ENCODE results near the gene CBX4. TPM values are rescaled to one million over a fixed set of nuclear protein-coding genes. Genes with fewer than 3 reads are reported as not detected.

The CBX4 gene
- total and polyA plus RNA-seq, 2 of the 4 experiments (the other 2 are of a cell fraction), result 3.2 to 9.4 TPM

DNA sequence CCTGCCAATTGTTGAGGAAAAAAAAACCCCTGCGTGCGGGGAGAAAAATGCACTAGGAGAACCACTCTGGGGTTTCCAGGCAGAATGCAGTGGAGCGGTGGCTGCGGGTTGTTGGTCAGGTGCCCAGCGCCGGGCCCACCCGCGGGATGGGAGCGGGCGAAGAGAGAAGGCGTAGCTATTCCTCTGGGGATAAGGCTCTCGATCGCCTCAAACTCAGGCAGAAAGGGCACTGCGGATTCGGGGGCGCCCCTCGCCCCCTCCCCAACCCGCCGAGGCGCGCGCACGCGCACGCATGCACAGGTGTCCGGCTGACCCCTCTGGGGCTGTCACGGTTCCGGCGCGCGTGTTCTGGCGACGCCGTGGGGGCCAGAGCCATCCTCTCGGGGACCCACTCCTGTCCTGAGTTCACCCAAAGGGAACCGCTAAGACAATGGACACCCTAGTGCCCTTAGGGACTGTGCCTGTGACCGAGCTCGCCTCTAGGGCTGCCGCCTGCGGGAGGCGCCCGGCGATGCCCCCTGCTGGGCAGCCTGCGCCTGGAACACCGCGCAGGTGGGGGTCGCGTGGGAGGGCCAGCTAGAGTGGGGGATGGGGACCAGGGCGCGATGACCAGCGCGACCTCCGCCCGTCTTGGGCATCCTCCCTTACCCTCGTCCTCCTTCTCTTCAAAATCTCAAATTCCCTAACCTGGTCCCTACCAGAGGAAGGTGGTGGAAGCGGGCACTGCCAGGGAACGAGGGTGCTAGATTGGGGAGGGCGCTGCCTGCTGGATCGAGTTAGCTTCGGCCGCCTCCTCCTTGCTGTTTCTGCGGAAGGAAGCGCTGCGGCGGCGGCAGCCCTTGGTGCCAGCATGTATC is 28.0 kb downstream of the CBX4 start:
- peak overlapping the region; percentile 71 for H2AFZ ChIP-seq (replicated peaks; ENCODE audit: low read length, poor library complexity)
- no peak for TF ChIP-seq RCOR1 (IDR thresholded peaks at IDR 0.05; ENCODE audit: insufficient replicate concordance, low read length)
- peak; percentile 91; the same call in 1 of the 2 replicates for TF ChIP-seq MAZ (IDR thresholded peaks at IDR 0.05; ENCODE audit: borderline replicate concordance, low read depth, low read length)
- TF ChIP-seq MXI1 (IDR thresholded peaks at IDR 0.05; ENCODE audit: borderline replicate concordance, low read depth, low read length), result no peak
- TF ChIP-seq, protein P1, sequence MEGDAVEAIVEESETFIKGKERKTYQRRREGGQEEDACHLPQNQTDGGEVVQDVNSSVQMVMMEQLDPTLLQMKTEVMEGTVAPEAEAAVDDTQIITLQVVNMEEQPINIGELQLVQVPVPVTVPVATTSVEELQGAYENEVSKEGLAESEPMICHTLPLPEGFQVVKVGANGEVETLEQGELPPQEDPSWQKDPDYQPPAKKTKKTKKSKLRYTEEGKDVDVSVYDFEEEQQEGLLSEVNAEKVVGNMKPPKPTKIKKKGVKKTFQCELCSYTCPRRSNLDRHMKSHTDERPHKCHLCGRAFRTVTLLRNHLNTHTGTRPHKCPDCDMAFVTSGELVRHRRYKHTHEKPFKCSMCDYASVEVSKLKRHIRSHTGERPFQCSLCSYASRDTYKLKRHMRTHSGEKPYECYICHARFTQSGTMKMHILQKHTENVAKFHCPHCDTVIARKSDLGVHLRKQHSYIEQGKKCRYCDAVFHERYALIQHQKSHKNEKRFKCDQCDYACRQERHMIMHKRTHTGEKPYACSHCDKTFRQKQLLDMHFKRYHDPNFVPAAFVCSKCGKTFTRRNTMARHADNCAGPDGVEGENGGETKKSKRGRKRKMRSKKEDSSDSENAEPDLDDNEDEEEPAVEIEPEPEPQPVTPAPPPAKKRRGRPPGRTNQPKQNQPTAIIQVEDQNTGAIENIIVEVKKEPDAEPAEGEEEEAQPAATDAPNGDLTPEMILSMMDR (conservative IDR thresholded peaks at IDR 0.05; ENCODE audit: low read depth, low read length), result peak; percentile 65
- peak; percentile 42 for TF ChIP-seq RAD21 (IDR thresholded peaks at IDR 0.05; ENCODE audit: low read length)
- TF ChIP-seq POLR2A (IDR thresholded peaks at IDR 0.05; ENCODE audit: low read depth, low read length), result no peak
- no peak for TF ChIP-seq FOS (IDR thresholded peaks at IDR 0.05; ENCODE audit: low read depth, low read length)
- TF ChIP-seq RFX5 (IDR thresholded peaks at IDR 0.05; ENCODE audit: low read depth, low read length), result no peak
- peak; percentile 36; the same call in 1 of the 2 replicates for TF ChIP-seq SMC3 (IDR thresholded peaks at IDR 0.05; ENCODE audit: low read depth, low read length)
- no peak for TF ChIP-seq MAFK (IDR thresholded peaks at IDR 0.05; ENCODE audit: low read depth, low read length)
- no peak for TF ChIP-seq NFE2L2 (IDR thresholded peaks at IDR 0.05; ENCODE audit: low read depth, low read length)
- TF ChIP-seq BHLHE40 (IDR thresholded peaks at IDR 0.05; ENCODE audit: low read depth, low read length), result no peak
- TF ChIP-seq, protein P2, sequence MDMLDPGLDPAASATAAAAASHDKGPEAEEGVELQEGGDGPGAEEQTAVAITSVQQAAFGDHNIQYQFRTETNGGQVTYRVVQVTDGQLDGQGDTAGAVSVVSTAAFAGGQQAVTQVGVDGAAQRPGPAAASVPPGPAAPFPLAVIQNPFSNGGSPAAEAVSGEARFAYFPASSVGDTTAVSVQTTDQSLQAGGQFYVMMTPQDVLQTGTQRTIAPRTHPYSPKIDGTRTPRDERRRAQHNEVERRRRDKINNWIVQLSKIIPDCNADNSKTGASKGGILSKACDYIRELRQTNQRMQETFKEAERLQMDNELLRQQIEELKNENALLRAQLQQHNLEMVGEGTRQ (IDR thresholded peaks at IDR 0.05; ENCODE audit: low read depth, low read length), result no peak
- TF ChIP-seq CEBPB (IDR thresholded peaks at IDR 0.05; ENCODE audit: low read depth, low read length), result no peak
- TF ChIP-seq CHD1 (IDR thresholded peaks at IDR 0.05; ENCODE audit: low read depth, low read length), result no peak

More for the DNA sequence above, 28.0 kb downstream of the CBX4 start:
- ChIA-PET POLR2A (ENCODE audit: unreplicated experiment) (no interaction called here), CTCF (interaction anchor here (1.0 to 1.3 kb wide), 2 partner anchors 17 to 29 kb away, joined by 3 read pairs; partner anchors contain the start of gene CBX4)
- H3K56ac ChIP-seq (ENCODE audit: extremely low read depth, insufficient read depth, low read length), result no peak overlapping the region
- H4K5ac ChIP-seq (ENCODE audit: low read depth, low read length), result no peak overlapping the region
- peaks cover 90% of the 10 kb centered on the region for H3K27me3 ChIP-seq (ENCODE audit: control insufficient read depth, insufficient read depth, low read length)
- H3K4me3 ChIP-seq (ENCODE audit: insufficient read depth, low read depth, low read length), result no peak overlapping the region
- BruUV-seq (replicated peaks), result no TSS peak
- H2BK20ac ChIP-seq (ENCODE audit: low read depth, low read length), result no peak overlapping the region
- H3K23ac ChIP-seq (ENCODE audit: low read depth, low read length), result peak overlapping the region; percentile 87
- H4K91ac ChIP-seq (ENCODE audit: insufficient read depth, low read depth, low read length), result peak overlapping the region; percentile 47; the same call in 1 of the 2 replicates
- H3K14ac ChIP-seq (replicated peaks; ENCODE audit: low read depth, low read length), result no peak overlapping the region
- H3K18ac ChIP-seq (ENCODE audit: low read depth, low read length), result no peak overlapping the region
- intact Hi-C loops (cut with micrococcal nuclease), result no loop called here
- H2AK5ac ChIP-seq (ENCODE audit: low read depth, low read length), result no peak overlapping the region
- no peaks in the 10 kb centered on the region for H3K36me3 ChIP-seq (ENCODE audit: control insufficient read depth, insufficient read depth, low read length)
- peak overlapping the region; percentile 27; the same call in 1 of the 2 replicates for H3K4me2 ChIP-seq (ENCODE audit: low read depth, low read length)
- H3K27ac ChIP-seq (ENCODE audit: insufficient read depth, low read length), result no peak overlapping the region
- DNase-seq, result no peak
- dilution Hi-C loops (cut with HindIII; ENCODE audit: low sequenced_read_pairs, unreplicated experiment), result no loop called here
- H4K20me1 ChIP-seq (ENCODE audit: insufficient read depth, low read length), result peaks cover 4% of the 10 kb centered on the region; the same call in 1 of the 2 replicates
- no peak overlapping the region for H2BK15ac ChIP-seq (ENCODE audit: low read depth, low read length)
- H3K79me1 ChIP-seq (ENCODE audit: low read depth in 1 of 2, low read length in 2 of 2), result no peaks in the 10 kb centered on the region
- no peak overlapping the region for H4K8ac ChIP-seq (ENCODE audit: low read depth in 2 of 2, low read length in 2 of 2)
- H2BK120ac ChIP-seq (ENCODE audit: low read depth, low read length), result 0 out of 2 replicates have a peak overlapping the region, but pooled peaks have one; percentile 19
- H2BK5ac ChIP-seq (ENCODE audit: low read depth, low read length, poor library complexity, severe bottlenecking), result no peak overlapping the region
- H3K9ac ChIP-seq (ENCODE audit: low read depth, low read length), result no peak overlapping the region
- H3K4ac ChIP-seq (ENCODE audit: low read depth, low read length), result no peak overlapping the region; the same call in 1 of the 2 replicates
- H3K9me3 ChIP-seq (ENCODE audit: control insufficient read depth, insufficient read depth, low read length), result no peaks in the 10 kb centered on the region; the same call in 1 of the 2 replicates
- H3K9me1 ChIP-seq (ENCODE audit: insufficient read depth, low read length), result no peaks in the 10 kb centered on the region
- peak; percentile 7; the same call in 1 of the 2 replicates for ATAC-seq (ENCODE audit: low read depth)
- in situ Hi-C loops (cut with MboI; ENCODE audit: low sequenced_read_pairs), result no loop called here
- peaks cover 12% of the 10 kb centered on the region for H3K4me1 ChIP-seq (ENCODE audit: control insufficient read depth, insufficient read depth, low read length)
- H2AK9ac ChIP-seq (replicated peaks; ENCODE audit: low read depth, low read length, poor library complexity), result peak overlapping the region; percentile 79
- WGBS, 2 experiments (ENCODE audit: extremely low coverage in 2 of 2, insufficient read length in 1 of 2), result 3% methylated on average over 34 of the region's 66 CpGs; no CpG with 5 or more reads in 1 of the 2 experiments

All from IMR-90 (cell line).